Measurements from ENCODE around the gene CEP120.

DNA sequence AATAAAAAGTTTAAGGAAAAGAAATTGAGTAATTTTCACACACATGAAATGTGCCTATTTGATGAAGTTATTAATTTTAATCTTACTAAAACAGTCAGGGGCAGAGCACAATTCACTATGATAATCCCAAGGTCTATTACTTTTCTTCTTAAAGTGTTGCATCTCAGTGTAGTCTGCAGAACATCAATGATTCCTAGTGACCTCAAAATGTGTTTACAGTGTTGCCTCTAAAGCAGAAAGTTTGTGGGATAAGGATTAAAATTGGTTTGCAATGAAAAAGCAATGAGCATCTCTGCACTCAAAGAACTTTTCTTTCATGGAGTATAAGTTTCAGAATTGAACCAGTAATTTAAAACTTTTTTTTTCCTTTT is 63.0 kb downstream of the CEP120 start:
- TF ChIP-seq CTCF (conservative IDR thresholded peaks at IDR 0.05; ENCODE audit: low read depth, low read length): no peak
- TF ChIP-seq RAD21 (IDR thresholded peaks at IDR 0.05; ENCODE audit: low read length): no peak
- no peak for TF ChIP-seq USF2 (IDR thresholded peaks at IDR 0.05; ENCODE audit: low read depth, low read length)
- no peak for TF ChIP-seq FOS (IDR thresholded peaks at IDR 0.05; ENCODE audit: low read depth, low read length)
- TF ChIP-seq SMC3 (IDR thresholded peaks at IDR 0.05; ENCODE audit: low read depth, low read length): no peak
- TF ChIP-seq RCOR1 (IDR thresholded peaks at IDR 0.05; ENCODE audit: insufficient replicate concordance, low read length): no peak
- no peak for TF ChIP-seq POLR2A (IDR thresholded peaks at IDR 0.05; ENCODE audit: low read depth, low read length)
- no peak for TF ChIP-seq CEBPB (IDR thresholded peaks at IDR 0.05; ENCODE audit: low read depth, low read length)

All from IMR-90 (cell line).